ENCODE data around the gene RAB11FIP4.

RAB11FIP4 gene

DNA sequence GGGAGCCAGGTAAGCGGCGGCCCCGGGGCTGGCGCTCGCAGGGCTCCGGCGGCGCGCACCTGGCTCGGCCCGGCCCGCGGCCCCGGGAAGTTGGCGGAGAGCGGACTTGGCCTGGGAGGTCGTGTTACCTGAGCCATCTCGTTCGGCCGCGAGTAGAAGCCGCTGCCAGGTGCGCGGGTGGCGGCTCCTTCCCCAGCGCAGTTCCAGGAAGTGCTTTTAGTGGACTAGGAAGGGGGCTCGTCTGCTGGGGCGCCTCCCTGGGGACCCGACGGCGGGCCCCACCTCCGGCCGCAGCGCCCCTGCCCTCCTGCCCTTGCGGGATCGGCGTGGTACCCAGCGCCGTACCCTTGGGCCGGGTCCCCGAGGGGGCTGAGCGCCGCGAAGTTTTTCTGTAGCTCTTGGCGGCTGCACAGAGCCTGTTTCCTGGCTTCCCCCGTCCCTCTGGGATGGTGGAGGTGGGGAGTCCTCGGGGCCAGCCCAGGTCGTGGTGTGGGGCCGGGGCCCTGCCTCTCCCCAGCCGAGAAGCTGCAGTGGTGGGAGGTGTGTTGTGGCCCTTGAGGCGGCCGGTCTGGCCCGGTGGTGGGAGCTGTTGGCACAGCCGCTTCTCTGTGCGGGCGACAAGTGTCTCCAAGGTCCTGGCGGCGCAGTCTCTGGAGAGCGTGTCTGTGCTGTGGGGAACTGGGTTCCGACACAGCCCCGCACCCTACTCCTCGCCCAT is 96.9 kb downstream of the RAB11FIP4 start (continued):
- TF ChIP-seq, protein P1, sequence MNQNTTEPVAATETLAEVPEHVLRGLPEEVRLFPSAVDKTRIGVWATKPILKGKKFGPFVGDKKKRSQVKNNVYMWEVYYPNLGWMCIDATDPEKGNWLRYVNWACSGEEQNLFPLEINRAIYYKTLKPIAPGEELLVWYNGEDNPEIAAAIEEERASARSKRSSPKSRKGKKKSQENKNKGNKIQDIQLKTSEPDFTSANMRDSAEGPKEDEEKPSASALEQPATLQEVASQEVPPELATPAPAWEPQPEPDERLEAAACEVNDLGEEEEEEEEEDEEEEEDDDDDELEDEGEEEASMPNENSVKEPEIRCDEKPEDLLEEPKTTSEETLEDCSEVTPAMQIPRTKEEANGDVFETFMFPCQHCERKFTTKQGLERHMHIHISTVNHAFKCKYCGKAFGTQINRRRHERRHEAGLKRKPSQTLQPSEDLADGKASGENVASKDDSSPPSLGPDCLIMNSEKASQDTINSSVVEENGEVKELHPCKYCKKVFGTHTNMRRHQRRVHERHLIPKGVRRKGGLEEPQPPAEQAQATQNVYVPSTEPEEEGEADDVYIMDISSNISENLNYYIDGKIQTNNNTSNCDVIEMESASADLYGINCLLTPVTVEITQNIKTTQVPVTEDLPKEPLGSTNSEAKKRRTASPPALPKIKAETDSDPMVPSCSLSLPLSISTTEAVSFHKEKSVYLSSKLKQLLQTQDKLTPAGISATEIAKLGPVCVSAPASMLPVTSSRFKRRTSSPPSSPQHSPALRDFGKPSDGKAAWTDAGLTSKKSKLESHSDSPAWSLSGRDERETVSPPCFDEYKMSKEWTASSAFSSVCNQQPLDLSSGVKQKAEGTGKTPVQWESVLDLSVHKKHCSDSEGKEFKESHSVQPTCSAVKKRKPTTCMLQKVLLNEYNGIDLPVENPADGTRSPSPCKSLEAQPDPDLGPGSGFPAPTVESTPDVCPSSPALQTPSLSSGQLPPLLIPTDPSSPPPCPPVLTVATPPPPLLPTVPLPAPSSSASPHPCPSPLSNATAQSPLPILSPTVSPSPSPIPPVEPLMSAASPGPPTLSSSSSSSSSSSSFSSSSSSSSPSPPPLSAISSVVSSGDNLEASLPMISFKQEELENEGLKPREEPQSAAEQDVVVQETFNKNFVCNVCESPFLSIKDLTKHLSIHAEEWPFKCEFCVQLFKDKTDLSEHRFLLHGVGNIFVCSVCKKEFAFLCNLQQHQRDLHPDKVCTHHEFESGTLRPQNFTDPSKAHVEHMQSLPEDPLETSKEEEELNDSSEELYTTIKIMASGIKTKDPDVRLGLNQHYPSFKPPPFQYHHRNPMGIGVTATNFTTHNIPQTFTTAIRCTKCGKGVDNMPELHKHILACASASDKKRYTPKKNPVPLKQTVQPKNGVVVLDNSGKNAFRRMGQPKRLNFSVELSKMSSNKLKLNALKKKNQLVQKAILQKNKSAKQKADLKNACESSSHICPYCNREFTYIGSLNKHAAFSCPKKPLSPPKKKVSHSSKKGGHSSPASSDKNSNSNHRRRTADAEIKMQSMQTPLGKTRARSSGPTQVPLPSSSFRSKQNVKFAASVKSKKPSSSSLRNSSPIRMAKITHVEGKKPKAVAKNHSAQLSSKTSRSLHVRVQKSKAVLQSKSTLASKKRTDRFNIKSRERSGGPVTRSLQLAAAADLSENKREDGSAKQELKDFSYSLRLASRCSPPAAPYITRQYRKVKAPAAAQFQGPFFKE (tag by site-specific recombination; IDR thresholded peaks at IDR 0.05; ENCODE audit: borderline replicate concordance): no peak
- TF ChIP-seq BCL11B (tag by site-specific recombination; IDR thresholded peaks at IDR 0.05; ENCODE audit: low read depth) (no peak), ZNF155 (tag by site-specific recombination; IDR thresholded peaks at IDR 0.05) (no peak), ZNF138 (tag by site-specific recombination; IDR thresholded peaks at IDR 0.05; ENCODE audit: borderline replicate concordance) (no peak), ZNF658 (tag by site-specific recombination; IDR thresholded peaks at IDR 0.05) (no peak), HOXC10 (CRISPR knock-in tag; IDR thresholded peaks at IDR 0.05) (no peak), ZNF248 (tag by site-specific recombination; IDR thresholded peaks at IDR 0.05) (no peak), ZNF132 (tag by site-specific recombination; IDR thresholded peaks at IDR 0.05; ENCODE audit: borderline replicate concordance) (no peak), ZNF292 (tag by site-specific recombination; IDR thresholded peaks at IDR 0.05; ENCODE audit: borderline replicate concordance, low read depth) (no peak), ZFP69B (tag by site-specific recombination; IDR thresholded peaks at IDR 0.05) (peak; percentile 75; the same call in 1 of the 2 replicates), ZNF843 (tag by site-specific recombination; IDR thresholded peaks at IDR 0.05) (no peak), ZNF544 (tag by site-specific recombination; IDR thresholded peaks at IDR 0.05) (no peak), ZNF121 (tag by site-specific recombination; IDR thresholded peaks at IDR 0.05) (no peak), ZNF335 (tag by site-specific recombination; conservative IDR thresholded peaks at IDR 0.05) (no peak), ZBTB1 (tag by site-specific recombination; IDR thresholded peaks at IDR 0.05) (no peak), PRDM1 (tag by site-specific recombination; IDR thresholded peaks at IDR 0.05) (no peak)
- TF ChIP-seq, protein P2, sequence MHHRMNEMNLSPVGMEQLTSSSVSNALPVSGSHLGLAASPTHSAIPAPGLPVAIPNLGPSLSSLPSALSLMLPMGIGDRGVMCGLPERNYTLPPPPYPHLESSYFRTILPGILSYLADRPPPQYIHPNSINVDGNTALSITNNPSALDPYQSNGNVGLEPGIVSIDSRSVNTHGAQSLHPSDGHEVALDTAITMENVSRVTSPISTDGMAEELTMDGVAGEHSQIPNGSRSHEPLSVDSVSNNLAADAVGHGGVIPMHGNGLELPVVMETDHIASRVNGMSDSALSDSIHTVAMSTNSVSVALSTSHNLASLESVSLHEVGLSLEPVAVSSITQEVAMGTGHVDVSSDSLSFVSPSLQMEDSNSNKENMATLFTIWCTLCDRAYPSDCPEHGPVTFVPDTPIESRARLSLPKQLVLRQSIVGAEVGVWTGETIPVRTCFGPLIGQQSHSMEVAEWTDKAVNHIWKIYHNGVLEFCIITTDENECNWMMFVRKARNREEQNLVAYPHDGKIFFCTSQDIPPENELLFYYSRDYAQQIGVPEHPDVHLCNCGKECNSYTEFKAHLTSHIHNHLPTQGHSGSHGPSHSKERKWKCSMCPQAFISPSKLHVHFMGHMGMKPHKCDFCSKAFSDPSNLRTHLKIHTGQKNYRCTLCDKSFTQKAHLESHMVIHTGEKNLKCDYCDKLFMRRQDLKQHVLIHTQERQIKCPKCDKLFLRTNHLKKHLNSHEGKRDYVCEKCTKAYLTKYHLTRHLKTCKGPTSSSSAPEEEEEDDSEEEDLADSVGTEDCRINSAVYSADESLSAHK (tag by site-specific recombination; IDR thresholded peaks at IDR 0.05): no peak
- TF ChIP-seq, protein P3, sequence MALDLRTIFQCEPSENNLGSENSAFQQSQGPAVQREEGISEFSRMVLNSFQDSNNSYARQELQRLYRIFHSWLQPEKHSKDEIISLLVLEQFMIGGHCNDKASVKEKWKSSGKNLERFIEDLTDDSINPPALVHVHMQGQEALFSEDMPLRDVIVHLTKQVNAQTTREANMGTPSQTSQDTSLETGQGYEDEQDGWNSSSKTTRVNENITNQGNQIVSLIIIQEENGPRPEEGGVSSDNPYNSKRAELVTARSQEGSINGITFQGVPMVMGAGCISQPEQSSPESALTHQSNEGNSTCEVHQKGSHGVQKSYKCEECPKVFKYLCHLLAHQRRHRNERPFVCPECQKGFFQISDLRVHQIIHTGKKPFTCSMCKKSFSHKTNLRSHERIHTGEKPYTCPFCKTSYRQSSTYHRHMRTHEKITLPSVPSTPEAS (tag by site-specific recombination; IDR thresholded peaks at IDR 0.05): no peak
- TF ChIP-seq, protein P4, sequence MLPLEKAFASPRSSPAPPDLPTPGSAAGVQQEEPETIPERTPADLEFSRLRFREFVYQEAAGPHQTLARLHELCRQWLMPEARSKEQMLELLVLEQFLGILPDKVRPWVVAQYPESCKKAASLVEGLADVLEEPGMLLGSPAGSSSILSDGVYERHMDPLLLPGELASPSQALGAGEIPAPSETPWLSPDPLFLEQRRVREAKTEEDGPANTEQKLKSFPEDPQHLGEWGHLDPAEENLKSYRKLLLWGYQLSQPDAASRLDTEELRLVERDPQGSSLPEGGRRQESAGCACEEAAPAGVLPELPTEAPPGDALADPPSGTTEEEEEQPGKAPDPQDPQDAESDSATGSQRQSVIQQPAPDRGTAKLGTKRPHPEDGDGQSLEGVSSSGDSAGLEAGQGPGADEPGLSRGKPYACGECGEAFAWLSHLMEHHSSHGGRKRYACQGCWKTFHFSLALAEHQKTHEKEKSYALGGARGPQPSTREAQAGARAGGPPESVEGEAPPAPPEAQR (tag by site-specific recombination; IDR thresholded peaks at IDR 0.05): no peak
- TF ChIP-seq, protein P5, sequence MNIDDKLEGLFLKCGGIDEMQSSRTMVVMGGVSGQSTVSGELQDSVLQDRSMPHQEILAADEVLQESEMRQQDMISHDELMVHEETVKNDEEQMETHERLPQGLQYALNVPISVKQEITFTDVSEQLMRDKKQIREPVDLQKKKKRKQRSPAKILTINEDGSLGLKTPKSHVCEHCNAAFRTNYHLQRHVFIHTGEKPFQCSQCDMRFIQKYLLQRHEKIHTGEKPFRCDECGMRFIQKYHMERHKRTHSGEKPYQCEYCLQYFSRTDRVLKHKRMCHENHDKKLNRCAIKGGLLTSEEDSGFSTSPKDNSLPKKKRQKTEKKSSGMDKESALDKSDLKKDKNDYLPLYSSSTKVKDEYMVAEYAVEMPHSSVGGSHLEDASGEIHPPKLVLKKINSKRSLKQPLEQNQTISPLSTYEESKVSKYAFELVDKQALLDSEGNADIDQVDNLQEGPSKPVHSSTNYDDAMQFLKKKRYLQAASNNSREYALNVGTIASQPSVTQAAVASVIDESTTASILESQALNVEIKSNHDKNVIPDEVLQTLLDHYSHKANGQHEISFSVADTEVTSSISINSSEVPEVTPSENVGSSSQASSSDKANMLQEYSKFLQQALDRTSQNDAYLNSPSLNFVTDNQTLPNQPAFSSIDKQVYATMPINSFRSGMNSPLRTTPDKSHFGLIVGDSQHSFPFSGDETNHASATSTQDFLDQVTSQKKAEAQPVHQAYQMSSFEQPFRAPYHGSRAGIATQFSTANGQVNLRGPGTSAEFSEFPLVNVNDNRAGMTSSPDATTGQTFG (tag by site-specific recombination; IDR thresholded peaks at IDR 0.05; ENCODE audit: borderline replicate concordance): no peak
- TF ChIP-seq, protein P6, sequence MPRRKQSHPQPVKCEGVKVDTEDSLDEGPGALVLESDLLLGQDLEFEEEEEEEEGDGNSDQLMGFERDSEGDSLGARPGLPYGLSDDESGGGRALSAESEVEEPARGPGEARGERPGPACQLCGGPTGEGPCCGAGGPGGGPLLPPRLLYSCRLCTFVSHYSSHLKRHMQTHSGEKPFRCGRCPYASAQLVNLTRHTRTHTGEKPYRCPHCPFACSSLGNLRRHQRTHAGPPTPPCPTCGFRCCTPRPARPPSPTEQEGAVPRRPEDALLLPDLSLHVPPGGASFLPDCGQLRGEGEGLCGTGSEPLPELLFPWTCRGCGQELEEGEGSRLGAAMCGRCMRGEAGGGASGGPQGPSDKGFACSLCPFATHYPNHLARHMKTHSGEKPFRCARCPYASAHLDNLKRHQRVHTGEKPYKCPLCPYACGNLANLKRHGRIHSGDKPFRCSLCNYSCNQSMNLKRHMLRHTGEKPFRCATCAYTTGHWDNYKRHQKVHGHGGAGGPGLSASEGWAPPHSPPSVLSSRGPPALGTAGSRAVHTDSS (tag by site-specific recombination; IDR thresholded peaks at IDR 0.05): no peak
- TF ChIP-seq, protein P7, sequence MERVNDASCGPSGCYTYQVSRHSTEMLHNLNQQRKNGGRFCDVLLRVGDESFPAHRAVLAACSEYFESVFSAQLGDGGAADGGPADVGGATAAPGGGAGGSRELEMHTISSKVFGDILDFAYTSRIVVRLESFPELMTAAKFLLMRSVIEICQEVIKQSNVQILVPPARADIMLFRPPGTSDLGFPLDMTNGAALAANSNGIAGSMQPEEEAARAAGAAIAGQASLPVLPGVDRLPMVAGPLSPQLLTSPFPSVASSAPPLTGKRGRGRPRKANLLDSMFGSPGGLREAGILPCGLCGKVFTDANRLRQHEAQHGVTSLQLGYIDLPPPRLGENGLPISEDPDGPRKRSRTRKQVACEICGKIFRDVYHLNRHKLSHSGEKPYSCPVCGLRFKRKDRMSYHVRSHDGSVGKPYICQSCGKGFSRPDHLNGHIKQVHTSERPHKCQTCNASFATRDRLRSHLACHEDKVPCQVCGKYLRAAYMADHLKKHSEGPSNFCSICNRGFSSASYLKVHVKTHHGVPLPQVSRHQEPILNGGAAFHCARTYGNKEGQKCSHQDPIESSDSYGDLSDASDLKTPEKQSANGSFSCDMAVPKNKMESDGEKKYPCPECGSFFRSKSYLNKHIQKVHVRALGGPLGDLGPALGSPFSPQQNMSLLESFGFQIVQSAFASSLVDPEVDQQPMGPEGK (tag by site-specific recombination; IDR thresholded peaks at IDR 0.05): peak; percentile 56

Measured in HEK293 (cell line).